ENCODE results near the gene ITGB2.

Gene ITGB2

DNA sequence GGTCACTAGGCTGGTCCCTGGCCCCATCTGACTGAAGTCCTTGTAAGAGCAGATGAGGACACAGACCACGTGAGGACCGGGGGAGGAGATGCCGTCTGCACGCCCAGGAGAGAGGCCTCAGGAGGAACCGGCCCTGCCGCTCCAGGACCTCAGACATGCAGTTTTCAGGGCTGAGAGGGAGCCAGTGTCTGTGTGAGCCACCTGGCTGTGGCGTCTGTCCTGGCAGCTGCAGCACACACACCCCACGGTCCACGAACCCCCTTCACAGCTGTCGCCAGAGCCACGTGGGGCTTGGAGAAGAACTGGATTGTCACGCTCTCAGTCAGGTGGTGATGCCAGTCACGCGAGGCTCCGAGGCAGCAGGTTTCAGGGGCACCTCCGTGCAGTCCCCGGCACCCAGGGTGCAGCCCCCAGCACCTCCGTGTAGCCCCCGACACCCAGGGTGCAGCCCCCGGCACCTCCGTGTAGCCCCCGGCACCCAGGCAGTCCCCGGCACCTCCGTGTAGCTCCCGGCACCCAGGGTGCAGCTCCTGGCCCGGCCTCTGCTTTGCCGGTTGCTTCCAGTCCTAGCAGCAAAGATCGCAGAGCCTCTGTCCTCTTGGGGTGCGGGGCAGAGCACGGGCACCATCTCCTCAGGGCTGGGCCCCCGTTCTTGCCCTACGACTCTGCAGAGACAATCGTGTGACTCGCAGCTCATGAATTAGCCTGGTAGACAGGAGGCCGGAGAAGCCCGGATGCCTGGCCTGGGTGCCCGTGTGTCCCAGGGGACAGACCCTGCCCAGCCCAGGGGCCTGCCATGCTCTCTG is 83.8 kb downstream of the ITGB2 start:
- H3F3A ChIP-seq (ENCODE audit: low read depth) = no peaks in the 10 kb centered on the region
- TF ChIP-seq, protein P1, sequence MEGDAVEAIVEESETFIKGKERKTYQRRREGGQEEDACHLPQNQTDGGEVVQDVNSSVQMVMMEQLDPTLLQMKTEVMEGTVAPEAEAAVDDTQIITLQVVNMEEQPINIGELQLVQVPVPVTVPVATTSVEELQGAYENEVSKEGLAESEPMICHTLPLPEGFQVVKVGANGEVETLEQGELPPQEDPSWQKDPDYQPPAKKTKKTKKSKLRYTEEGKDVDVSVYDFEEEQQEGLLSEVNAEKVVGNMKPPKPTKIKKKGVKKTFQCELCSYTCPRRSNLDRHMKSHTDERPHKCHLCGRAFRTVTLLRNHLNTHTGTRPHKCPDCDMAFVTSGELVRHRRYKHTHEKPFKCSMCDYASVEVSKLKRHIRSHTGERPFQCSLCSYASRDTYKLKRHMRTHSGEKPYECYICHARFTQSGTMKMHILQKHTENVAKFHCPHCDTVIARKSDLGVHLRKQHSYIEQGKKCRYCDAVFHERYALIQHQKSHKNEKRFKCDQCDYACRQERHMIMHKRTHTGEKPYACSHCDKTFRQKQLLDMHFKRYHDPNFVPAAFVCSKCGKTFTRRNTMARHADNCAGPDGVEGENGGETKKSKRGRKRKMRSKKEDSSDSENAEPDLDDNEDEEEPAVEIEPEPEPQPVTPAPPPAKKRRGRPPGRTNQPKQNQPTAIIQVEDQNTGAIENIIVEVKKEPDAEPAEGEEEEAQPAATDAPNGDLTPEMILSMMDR (conservative IDR thresholded peaks at IDR 0.05; ENCODE audit: low read length) = no peak
- TF ChIP-seq EZH2phosphoT487 (IDR thresholded peaks at IDR 0.05; ENCODE audit: borderline replicate concordance) = no peak
- no peak overlapping the region for H3K9ac ChIP-seq (ENCODE audit: low read depth, low read length, poor library complexity, severe bottlenecking)
- H4K20me1 ChIP-seq (ENCODE audit: insufficient read depth, low read length, poor library complexity, severe bottlenecking) = no peaks in the 10 kb centered on the region
- no peaks in the 10 kb centered on the region for H3K36me3 ChIP-seq (ENCODE audit: insufficient read depth, low read length)
- no peak overlapping the region for H3K4me2 ChIP-seq (ENCODE audit: low read depth, low read length, poor library complexity, severe bottlenecking)
- no peaks in the 10 kb centered on the region for H3K9me3 ChIP-seq (ENCODE audit: insufficient read depth, low read depth, low read length)
- no peaks in the 10 kb centered on the region for H3K27me3 ChIP-seq (ENCODE audit: insufficient read depth, low read length, poor library complexity, severe bottlenecking)
- no peaks in the 10 kb centered on the region for H3K9me2 ChIP-seq (replicated peaks; ENCODE audit: low read depth, low read length)
- no peaks in the 10 kb centered on the region for H3K4me1 ChIP-seq (ENCODE audit: insufficient read depth, low read length, poor library complexity, severe bottlenecking)
- H2AFZ ChIP-seq (ENCODE audit: low read length) = no peak overlapping the region
- no peak overlapping the region for H3K4me3 ChIP-seq (ENCODE audit: low read length, poor library complexity, severe bottlenecking)
- H3K79me2 ChIP-seq (ENCODE audit: insufficient read depth, low read length) = no peaks in the 10 kb centered on the region

DNA sequence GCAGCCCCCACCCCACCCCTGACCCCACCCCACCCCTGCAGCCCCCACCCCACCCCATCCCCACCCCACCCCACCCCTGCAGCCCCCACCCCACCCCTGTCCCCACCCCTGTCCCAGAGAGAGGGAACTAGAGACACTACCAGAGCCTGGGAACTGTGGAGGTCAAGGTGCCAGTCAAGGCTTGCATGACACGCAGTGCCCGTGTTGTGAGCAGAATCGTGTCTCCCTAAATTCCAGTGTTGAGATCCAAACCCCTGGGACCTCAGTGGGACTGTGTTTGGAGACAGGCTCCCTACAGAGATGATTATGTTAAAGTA is 84.4 kb downstream of the ITGB2 start:
- TF ChIP-seq EZH2phosphoT487 (IDR thresholded peaks at IDR 0.05; ENCODE audit: borderline replicate concordance) = no peak
- TF ChIP-seq, protein P1 (conservative IDR thresholded peaks at IDR 0.05; ENCODE audit: low read length) = no peak
- Histone ChIP-seq H3F3A (ENCODE audit: low read depth) (no peaks in the 10 kb centered on the region), H3K9ac (ENCODE audit: low read depth, low read length, poor library complexity, severe bottlenecking) (no peak overlapping the region), H2AFZ (ENCODE audit: low read length) (no peak overlapping the region), H3K4me1 (ENCODE audit: insufficient read depth, low read length, poor library complexity, severe bottlenecking) (no peaks in the 10 kb centered on the region), H3K4me3 (ENCODE audit: low read length, poor library complexity, severe bottlenecking) (no peak overlapping the region), H3K79me2 (ENCODE audit: insufficient read depth, low read length) (no peaks in the 10 kb centered on the region), H3K9me3 (ENCODE audit: insufficient read depth, low read depth, low read length) (no peaks in the 10 kb centered on the region), H3K36me3 (ENCODE audit: insufficient read depth, low read length) (no peaks in the 10 kb centered on the region), H4K20me1 (ENCODE audit: insufficient read depth, low read length, poor library complexity, severe bottlenecking) (no peaks in the 10 kb centered on the region), H3K9me2 (replicated peaks; ENCODE audit: low read depth, low read length) (no peaks in the 10 kb centered on the region), H3K27me3 (ENCODE audit: insufficient read depth, low read length, poor library complexity, severe bottlenecking) (no peaks in the 10 kb centered on the region), H3K4me2 (ENCODE audit: low read depth, low read length, poor library complexity, severe bottlenecking) (no peak overlapping the region)

All from Loucy (cell line).